C4-2B (cell line): Measurements from ENCODE around the gene MAPK7.

Experiments used
- H3K27ac ChIP-seq: fragments of 450-650 bp; 2 replicates; pipeline ENCODE4 v1.5.1; 2017
- ZFX ChIP-seq: fragments of 450-650 bp; IDR thresholded peaks from 2 replicates; pipeline ENCODE4 v1.6.1; 2017
- TF ChIP-seq, protein P1 (sequence below): fragments of 450-650 bp; conservative IDR thresholded peaks from 2 replicates; pipeline ENCODE4 v1.5.1; 2017; ENCODE audit warnings: mild to moderate bottlenecking

MAPK7 gene

DNA sequence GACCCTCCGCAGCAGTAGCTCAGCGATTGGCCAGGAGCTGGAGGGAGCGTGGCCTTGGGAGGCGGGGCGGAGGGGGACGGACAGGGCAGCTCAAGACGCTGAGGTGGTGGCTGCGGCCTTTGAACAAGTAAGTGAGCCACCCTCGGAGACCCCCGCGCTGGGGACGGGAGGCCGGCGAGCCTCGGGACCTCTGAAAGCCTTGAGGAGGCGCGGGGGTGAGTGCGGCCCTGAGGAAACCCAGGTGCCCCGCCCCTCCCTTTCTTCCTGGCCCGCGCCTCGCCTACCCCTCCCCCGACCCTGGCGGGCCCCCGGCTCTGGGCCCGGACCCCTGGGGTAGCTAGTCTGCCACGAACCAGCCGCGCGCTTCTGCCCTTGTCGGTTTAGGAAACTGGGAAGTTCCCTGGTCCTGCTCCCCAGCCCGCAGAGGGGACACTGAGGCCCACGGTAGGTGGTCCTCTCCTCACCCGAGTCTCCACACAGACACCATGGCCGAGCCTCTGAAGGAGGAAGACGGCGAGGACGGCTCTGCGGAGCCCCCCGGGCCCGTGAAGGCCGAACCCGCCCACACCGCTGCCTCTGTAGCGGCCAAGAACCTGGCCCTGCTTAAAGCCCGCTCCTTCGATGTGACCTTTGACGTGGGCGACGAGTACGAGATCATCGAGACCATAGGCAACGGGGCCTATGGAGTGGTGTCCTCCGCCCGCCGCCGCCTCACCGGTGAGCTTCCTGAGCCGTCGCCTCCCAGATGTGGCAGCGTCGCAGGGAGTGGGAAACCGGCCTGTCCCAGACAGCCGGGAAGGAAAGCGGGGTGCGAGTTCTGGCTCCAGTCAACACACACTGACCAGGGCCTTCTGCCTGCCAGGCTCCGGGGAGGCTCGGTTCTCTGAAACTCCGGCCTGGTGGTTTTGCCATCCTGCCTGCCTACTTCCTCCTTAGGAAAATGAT, at the start of gene MAPK7:
TSS of gene MAPK7 (plus strand) at position 83 of the 945 bp plus-strand sequence. CDS start at position 486, 403 bp downstream.
- H3K27ac ChIP-seq, result peak within 1 kb of the TSS; percentile 88
- no peak for TF ChIP-seq ZFX
- TF ChIP-seq, protein P1, sequence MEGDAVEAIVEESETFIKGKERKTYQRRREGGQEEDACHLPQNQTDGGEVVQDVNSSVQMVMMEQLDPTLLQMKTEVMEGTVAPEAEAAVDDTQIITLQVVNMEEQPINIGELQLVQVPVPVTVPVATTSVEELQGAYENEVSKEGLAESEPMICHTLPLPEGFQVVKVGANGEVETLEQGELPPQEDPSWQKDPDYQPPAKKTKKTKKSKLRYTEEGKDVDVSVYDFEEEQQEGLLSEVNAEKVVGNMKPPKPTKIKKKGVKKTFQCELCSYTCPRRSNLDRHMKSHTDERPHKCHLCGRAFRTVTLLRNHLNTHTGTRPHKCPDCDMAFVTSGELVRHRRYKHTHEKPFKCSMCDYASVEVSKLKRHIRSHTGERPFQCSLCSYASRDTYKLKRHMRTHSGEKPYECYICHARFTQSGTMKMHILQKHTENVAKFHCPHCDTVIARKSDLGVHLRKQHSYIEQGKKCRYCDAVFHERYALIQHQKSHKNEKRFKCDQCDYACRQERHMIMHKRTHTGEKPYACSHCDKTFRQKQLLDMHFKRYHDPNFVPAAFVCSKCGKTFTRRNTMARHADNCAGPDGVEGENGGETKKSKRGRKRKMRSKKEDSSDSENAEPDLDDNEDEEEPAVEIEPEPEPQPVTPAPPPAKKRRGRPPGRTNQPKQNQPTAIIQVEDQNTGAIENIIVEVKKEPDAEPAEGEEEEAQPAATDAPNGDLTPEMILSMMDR, result no peak

DNA sequence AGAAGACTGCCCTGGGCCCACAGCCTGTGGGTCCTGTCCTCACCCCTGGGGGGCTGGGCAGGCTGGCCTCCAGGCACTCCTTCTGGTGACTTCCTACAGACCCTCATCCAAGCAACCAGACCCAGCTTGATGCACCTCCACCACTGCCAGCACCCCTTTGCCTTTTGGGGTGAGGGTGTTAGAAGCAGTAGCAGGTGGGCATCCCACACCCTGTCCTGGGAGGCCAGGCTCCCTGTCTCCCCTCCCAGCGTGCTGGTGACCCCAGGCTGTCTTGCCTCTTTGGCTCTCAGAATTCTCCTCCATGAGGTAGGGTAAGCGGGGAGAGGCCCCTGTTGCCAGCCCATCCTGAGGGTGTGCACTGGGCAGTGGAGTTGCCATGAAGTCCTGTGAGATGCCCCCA, 49.2 kb upstream of the MAPK7 start:
- no peak overlapping the region for H3K27ac ChIP-seq

DNA sequence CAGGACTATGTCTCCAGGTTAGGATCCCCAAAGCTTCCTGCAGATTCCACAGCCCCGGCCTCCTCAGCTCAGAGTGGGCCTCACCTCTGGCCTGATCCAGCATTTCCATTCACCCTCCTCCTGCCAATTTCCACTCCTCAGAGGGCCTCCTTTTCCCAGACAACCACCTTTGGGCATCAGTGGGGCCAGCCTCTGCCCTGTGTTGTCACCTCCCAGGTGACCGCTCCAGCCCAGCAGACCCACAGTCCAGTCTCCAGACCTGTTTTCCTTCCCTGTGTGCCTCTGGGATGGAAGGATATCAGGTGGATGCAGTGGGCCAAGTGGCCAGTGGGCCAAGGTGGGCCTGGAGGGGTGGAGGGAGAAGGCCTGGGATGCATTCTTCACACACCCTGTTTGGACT, 48.5 kb upstream of the MAPK7 start:
- TF ChIP-seq, protein P1, result no peak
- no peak for TF ChIP-seq ZFX
- no peak overlapping the region for H3K27ac ChIP-seq

More for the DNA sequence above, 49.2 kb upstream of the MAPK7 start:
- TF ChIP-seq, protein P1, result no peak
- TF ChIP-seq ZFX, result no peak

DNA sequence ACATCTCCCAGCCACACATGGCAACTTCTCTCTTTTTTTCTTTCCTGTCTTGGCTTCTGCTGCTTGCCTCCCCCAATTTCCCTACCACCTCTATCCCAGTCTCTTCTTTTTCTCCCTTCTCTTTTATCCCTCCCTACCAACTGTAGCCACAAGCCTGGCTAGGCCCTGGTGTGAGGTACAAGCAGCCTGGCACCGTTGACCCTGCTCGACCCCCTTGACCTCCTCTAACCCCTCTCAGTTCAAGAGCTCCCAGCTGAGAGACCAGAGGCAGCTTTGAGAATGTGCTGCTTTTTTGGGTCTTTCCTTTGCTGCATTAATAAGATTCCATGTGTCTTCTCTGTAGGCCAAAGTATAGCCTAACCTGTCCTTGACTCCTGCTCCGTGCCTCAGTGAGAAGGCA, 48.0 kb upstream of the MAPK7 start:
- TF ChIP-seq, protein P1, result no peak
- TF ChIP-seq ZFX, result no peak
- no peak overlapping the region for H3K27ac ChIP-seq

DNA sequence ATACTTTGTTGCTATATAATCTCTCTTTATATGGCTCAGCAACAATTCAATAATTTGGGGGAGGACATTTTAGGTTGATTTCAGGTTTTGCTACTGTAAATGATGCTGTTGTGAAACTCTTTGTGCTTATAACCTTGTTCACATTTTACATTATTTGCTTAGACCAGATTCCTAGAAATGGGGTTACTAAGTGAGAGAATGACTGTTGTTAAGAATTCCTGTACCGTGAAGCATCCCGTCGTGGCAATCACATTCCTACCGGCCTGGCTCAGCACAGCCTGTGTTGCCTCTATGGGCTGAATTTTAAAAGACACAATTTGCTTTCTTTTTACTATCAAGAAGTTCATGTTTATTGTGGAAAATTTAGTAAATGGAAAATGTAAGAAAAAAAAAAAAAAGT, 47.2 kb upstream of the MAPK7 start:
- H3K27ac ChIP-seq, result no peak overlapping the region
- TF ChIP-seq, protein P1, result no peak
- TF ChIP-seq ZFX, result no peak

DNA sequence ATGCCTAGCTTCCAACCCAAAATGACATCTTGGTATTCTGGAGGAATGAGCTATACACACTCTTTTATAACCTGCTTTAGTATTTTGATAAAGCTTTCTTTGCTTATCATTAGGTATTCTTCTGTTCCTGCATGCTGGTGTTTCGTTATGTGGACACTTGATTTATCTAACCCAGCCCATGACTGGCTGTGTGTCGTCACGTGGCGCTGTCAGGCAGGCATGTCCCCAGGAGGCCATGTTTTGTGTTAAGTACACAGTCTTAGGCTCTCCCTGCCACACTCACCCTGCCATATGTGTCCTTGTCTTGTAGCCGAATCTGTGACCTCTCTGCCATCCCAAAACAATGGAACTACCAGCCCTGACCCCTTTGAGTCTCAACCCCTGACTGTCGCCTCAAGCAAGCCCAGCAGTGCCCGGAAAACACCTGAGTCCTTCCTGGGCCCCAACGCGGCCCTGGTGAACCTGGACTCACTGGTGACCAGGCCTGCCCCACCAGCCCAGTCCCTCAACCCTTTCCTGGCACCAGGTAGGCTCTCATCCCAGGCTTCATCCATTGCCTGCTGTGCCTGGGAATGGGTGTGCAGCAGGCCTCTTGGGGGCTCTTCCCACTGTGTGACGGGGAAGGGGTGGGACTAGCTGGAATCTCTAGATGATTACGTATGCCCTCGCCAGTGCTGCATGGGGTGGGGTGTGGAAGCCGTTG, 46.6 kb upstream of the MAPK7 start:
- no peak overlapping the region for H3K27ac ChIP-seq
- TF ChIP-seq, protein P1, result no peak
- TF ChIP-seq ZFX, result no peak
